H7 (cell line): ENCODE results near the gene SPATA2L. TPM values are rescaled to one million over a fixed set of nuclear protein-coding genes. Genes with fewer than 3 reads are reported as not detected.
"Not testable (repeated sequence)": the region's sequence is repeated elsewhere in the genome, so short reads cannot be mapped to it uniquely, and the experiment has no call there.

Experiments used
- DNase-seq: peaks from one replicate; pipeline ENCODE4 v3.0.0; 2012
- H3K27me3 ChIP-seq: 2 replicates; pipeline ENCODE4 v1.6.0; 2011; ENCODE audit warnings: mild to moderate bottlenecking, low read length; ENCODE audit not compliant: control insufficient read depth, insufficient read depth
- H3K36me3 ChIP-seq: replicated peaks from 2 replicates; pipeline ENCODE4 v1.5.1; 2011; ENCODE audit warnings: low read length; ENCODE audit not compliant: control insufficient read depth, insufficient read depth
- H3K4me3 ChIP-seq: 2 replicates; pipeline ENCODE4 v1.5.1; 2011; ENCODE audit warnings: low read depth, mild to moderate bottlenecking, control low read depth, low read length, moderate library complexity; ENCODE audit not compliant: insufficient read depth
- total RNA-seq: library from RNA; depleted of rRNA; stranded (reverse); fragments of >200 nt; shearing (Covaris generic); gene quantifications from 2 replicates; pipeline ENCODE4 v1.2.3, GENCODE V29; 2014

The SPATA2L gene
- total RNA-seq, 1 experiment from 2014 or later: 16.0 TPM

DNA sequence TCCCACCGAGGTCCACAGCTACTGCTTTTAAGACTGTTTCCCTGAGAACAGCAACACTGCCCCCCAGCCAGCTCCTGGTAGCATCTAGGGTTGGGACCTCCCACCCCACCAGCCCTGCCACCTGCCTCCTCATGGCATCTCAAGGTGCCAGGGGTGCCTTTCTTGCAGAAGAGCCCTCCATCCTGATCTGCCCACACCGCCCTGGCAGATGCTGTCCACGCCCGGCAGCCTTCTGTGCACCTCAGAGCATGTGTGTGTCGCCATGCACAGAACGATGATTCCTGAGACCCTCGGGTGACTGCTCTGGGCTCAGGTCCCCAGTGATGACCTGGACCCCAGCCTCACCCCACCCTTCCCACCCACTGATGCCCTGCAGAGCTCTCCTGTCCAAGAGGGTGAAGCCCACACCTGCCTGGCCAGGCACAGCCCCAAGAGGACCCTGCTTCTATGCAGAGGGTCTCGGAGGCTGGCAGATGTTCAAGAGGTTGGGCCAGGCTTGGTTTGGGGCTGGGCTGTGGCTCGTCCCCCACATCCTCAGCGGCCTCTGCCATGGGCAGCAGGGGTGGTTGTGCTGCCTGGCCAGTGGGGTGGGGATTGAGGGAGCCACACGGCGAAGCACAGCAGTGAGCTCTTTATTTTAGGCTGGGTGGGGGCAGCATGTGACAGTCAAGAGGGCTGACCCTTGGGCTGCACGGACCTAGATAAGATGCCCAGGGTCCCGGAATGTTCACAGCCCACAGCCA is 5.2 kb upstream of the SPATA2L start:
- Histone ChIP-seq H3K36me3 (no peaks in the 10 kb centered on the region), H3K27me3 (peaks cover 3% of the 10 kb centered on the region; the same call in 1 of the 2 replicates), H3K4me3 (no peak overlapping the region)
- DNase-seq: peak; percentile 56

GRCh38 chr16:89705006-89705405 is 3.5 kb upstream of the SPATA2L start:
- Histone ChIP-seq H3K4me3 (no peak overlapping the region), H3K27me3 (peaks cover 6% of the 10 kb centered on the region; the same call in 1 of the 2 replicates)

DNA sequence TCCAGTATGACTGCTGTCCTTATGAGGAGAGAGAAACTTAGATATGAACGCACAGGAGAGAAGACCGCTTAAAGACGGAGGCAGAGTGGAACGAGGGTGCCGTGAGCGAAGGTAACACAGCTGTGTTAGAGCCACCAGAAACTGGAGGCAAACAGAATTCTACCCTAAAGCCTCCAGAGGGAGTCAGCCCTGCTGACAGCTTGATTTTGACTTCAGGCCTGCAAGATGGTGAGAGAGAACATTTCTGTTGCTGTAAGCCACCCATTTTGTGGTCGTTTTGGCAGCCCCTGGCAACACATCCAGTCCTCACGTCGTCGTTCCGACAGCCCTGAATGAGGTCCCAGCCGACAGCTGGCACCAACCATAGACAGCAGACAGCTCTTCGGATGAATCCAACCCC is 2.8 kb upstream of the SPATA2L start:
- no peak overlapping the region for H3K4me3 ChIP-seq
- peaks cover 6% of the 10 kb centered on the region; the same call in 1 of the 2 replicates for H3K27me3 ChIP-seq
- peak; percentile 30 for DNase-seq
- no peaks in the 10 kb centered on the region for H3K36me3 ChIP-seq

More at GRCh38 chr16:89705006-89705405, 3.5 kb upstream of the SPATA2L start:
- DNase-seq: peak; percentile 26
- no peaks in the 10 kb centered on the region for H3K36me3 ChIP-seq

DNA sequence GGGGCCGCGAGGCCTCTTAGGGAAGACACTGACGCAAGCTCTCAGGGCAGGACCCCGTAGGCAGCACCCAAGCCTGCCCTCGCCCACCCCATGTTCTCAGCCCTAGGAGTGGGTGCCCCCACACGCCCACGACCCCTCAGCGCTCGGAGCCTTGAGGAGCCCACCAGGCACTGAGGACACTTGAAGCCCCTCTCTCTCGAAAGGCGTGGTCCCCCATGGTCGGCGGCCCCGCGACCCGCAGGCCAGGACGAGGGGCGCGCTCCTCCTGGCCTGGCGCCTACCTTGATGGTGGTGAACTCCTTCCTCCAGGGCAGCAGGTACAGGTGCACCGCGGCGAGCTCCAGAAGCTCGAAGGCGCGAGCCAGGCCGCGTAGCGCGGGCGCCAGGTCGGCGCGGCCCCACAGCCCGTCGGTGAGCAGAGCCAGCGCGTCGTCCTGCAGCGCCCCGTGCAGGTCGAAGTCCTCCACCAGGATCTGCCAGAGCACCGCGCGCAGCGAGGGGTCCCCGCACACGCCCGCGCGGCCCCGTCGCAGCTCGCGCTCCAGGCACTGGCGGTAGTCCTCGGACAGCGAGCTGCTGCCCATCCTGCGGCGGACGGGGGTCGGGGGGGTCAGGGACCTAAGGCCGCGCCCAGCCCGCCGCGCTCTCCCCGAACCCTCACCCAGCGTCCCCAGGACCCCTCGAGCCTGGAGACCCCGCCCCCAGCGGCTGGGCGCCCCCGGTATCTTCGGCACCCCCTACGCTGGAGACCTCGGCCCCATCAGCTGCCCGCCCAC is 668 bp downstream of the SPATA2L start:
- H3K4me3 ChIP-seq: peak overlapping the region; percentile 76
- DNase-seq: peak; percentile 91
- peaks cover 6% of the 10 kb centered on the region; the same call in 1 of the 2 replicates for H3K27me3 ChIP-seq
- no peaks in the 10 kb centered on the region for H3K36me3 ChIP-seq

GRCh38 chr16:89700100-89700648 is 1.3 kb downstream of the SPATA2L start:
- Histone ChIP-seq H3K4me3 (peak overlapping the region; percentile 76), H3K27me3 (peaks cover 6% of the 10 kb centered on the region; the same call in 1 of the 2 replicates), H3K36me3 (no peaks in the 10 kb centered on the region)
- DNase-seq: peak; percentile 99

DNA sequence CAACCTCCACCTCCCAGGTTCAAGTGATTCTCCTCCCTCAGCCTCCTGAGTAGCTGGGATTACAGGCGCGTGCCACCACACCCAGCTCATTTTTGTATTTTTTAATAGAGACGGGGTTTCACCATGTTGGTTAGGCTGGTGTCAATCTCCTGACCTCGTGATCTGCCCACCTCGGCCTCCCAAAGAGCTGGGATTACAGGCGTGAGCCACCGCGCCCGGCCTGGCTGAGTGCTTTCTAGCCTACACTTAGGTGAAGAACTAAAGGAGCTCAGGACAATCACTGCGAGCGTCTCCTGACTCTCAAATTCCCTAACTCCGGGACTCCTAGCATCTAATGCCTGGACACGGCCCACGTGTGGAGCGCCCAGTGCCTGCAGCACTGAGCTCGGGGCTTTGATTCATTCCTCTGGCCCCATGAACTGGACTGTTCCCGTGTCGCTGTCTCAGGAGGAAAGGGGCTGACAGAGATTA is 1.8 kb downstream of the SPATA2L start:
- DNase-seq, H3K4me3 ChIP-seq, H3K27me3 ChIP-seq, H3K36me3 ChIP-seq: not testable (repeated sequence)

DNA sequence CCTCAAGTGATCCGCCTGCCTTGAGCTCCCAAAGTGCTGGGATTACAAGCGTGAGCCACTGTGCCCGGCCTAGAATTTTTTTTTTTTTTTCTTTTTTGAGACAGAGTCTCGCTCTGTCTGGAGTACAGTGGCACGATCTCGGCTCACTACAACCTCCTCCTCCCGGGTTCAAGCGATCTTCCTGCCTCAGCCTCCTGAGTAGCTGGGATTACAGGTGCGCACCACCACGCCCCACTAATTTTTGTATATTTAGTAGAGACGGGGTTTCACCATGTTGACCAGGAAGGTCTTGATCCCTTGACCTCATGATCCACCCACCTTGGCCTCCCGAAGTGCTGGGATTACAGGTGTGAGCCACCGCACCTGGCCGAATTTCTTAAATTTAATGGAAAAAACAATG is 2.8 kb downstream of the SPATA2L start:
- not testable (repeated sequence) for DNase-seq, H3K36me3 ChIP-seq, H3K4me3 ChIP-seq, H3K27me3 ChIP-seq

DNA sequence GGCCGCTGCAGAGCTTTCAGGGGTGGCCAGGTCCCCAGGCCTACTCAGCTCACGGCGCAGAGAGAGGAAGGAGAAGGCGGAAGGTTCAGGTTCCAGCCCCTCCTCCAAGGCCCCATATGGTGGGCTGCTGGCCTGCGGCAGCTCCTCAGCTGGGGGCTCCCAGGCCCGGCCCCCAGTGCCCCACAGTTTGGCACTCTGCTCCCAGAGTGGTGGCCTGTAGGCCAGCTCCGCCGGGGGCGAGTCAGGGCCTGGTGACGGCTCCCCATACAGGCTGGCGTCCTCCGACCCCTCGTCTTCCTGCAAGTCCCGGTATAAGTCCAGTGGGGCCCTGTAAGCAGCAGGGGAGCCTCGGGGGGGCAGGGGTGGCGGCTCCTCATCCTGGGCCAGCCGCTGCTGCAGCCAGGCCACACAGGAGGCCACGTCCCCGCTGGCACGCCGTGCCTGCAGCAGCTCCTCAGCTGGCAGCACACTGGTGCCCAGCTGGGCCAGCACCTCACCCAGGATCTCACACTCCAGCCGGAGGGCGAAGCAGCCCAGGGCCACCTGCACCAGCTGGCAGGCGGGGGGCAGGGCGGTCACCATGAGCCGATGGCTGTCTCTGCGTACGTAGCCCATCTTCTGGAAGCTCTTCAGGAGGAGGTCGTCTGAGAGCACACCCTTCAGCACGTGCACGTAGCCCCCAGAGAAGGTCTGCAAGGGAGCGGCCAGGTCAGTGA is 3.7 kb downstream of the SPATA2L start:
- DNase-seq: peak; percentile 61
- H3K36me3 ChIP-seq: peaks cover 2% of the 10 kb centered on the region

GRCh38 chr16:89697161-89697615 is 4.3 kb downstream of the SPATA2L start:
- peak; percentile 63 for DNase-seq
- no peak overlapping the region for H3K4me3 ChIP-seq
- peaks cover 3% of the 10 kb centered on the region for H3K36me3 ChIP-seq
- peaks cover 2% of the 10 kb centered on the region; the same call in 1 of the 2 replicates for H3K27me3 ChIP-seq

More for the DNA sequence above, 3.7 kb downstream of the SPATA2L start:
- Histone ChIP-seq H3K4me3 (no peak overlapping the region), H3K27me3 (peaks cover 2% of the 10 kb centered on the region; the same call in 1 of the 2 replicates)

- Histone ChIP-seq H3K27me3 (peaks cover 2% of the 10 kb centered on the region; the same call in 1 of the 2 replicates), H3K36me3 (peaks cover 3% of the 10 kb centered on the region), H3K4me3 (no peak overlapping the region)
- DNase-seq: peak; percentile 65
Observed at GRCh38 chr16:89696670-89697128, 4.8 kb downstream of the SPATA2L start.

DNA sequence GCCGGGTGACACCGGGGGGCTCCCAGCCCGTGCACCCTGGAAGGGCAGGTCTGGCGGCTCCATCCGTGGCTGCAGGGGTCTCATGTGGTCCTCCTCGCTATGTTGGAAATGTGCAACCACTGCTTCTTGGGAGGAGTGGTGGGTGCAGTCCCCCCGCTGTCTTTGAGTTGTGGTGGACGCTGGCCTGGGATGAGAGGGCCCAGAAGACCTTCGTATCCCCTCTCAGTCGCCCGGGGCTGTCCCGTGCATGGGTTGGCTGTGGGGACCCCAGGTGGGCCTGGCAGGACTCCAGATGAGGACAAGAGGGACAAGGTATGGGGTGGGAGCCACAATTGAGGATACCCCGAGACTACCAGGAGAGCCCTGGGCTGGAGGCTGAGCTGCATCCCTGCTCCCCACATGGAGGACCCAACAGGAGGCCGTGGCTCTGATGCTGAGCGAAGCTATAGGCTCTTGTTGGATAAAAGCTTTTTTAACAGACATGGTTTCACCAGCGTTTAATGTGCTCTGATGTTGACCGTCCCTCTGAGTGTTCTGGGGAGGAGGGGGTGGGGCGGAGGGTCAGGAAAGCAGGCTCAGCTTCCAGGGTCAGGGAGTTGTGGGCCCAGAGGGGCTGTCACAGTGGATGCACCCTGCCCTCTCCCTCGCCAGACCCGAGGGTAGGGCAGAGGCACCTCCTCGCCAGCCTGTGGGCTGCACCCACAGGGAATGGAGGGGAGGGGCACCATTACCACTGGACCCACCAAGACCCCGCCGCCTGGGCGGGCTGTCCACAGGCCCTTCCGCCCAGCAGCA is 5.4 kb downstream of the SPATA2L start:
- H3K4me3 ChIP-seq: no peak overlapping the region
- H3K36me3 ChIP-seq: peaks cover 3% of the 10 kb centered on the region
- peaks cover 2% of the 10 kb centered on the region; the same call in 1 of the 2 replicates for H3K27me3 ChIP-seq
- DNase-seq: peak; percentile 58

DNA sequence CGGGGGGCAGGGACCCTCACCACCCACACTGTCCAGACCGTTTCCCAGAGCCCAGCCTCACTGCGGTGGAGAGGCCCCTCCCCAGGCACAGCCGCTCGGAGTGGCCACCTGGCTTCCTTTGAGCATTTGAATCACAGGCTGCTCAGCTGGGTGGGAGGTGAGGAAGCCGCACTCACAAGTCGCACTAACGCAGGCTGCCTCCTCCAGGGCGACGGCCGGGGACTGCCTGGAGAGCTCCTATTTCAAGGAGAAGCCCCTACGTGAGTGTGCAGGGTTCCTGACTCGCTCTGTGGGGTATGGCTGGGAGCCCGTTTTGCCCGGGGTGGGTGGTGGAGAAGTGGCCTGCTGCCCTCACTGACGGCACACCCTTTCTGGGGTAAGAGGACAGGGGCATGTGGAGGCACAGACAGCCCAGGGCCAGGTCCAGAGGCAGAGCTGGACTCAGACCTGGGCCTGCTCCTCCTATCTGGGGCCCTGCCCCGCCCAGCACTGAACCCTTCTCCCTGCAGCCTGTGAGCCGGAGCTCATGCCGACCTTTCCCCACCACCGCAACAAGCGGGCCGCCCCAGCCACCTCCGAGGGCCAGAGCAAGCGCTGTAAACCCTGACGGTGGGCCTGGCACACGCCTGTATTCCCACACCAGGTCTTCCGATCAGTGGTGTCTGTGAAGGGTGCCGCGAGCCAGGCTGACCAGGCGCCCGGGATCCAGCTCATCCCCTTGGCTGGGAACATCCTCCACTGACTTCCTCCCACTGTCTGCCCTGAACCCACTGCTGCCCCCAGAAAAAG is 6.2 kb downstream of the SPATA2L start:
- Histone ChIP-seq H3K36me3 (peaks cover 3% of the 10 kb centered on the region), H3K4me3 (no peak overlapping the region), H3K27me3 (no peaks in the 10 kb centered on the region)
- peak; percentile 62 for DNase-seq

- not testable (repeated sequence) for H3K4me3 ChIP-seq, H3K27me3 ChIP-seq, DNase-seq, H3K36me3 ChIP-seq
Observed at GRCh38 chr16:89694784-89695085, 6.8 kb downstream of the SPATA2L start.
